Ecto neural progenitor cell (in vitro differentiated cells): ENCODE data around the gene FHIP2A.

ENCODE experiments used
- DNase-seq: peaks from one replicate; pipeline ENCODE4 v3.0.0-alpha.2; 2018; ENCODE audit warnings: low spot score

Gene FHIP2A

GRCh38 chr10:114857922-114858629 lies 36.5 kb downstream of the FHIP2A start:
- no peak for DNase-seq

GRCh38 chr10:114859222-114859621 lies 37.6 kb downstream of the FHIP2A start:
- no peak for DNase-seq

GRCh38 chr10:114862456-114862855 lies 40.9 kb downstream of the FHIP2A start:
- DNase-seq, result no peak

GRCh38 chr10:114867365-114867764 lies 45.8 kb downstream of the FHIP2A start:
- DNase-seq, result no peak

GRCh38 chr10:114868870-114869519 lies 47.4 kb downstream of the FHIP2A start:
- no peak for DNase-seq

GRCh38 chr10:114869520-114869892 lies 47.9 kb downstream of the FHIP2A start:
- no peak for DNase-seq

GRCh38 chr10:114870486-114870885 lies 48.9 kb downstream of the FHIP2A start:
- DNase-seq, result no peak

GRCh38 chr10:114871379-114871778 lies 49.8 kb downstream of the FHIP2A start:
- no peak for DNase-seq
